ENCODE results near the gene HOXC13.
A peak's percentile ranks its signal among the peaks of the same experiment; 100 is the strongest.

Gene HOXC13

GRCh38 chr12:53980802-53981496 lies 42.3 kb downstream of the HOXC13 start:
- FAIRE-seq (peak; percentile 70), DNase-seq (ENCODE audit: insufficient read length) (no peak)
- no peak for TF ChIP-seq TAF1 (IDR thresholded peaks at IDR 0.05; ENCODE audit: borderline replicate concordance, low read depth, low read length)
- no peak for TF ChIP-seq POLR2A (IDR thresholded peaks at IDR 0.05; ENCODE audit: low read depth, low read length)
- TF ChIP-seq POLR2AphosphoS5 (IDR thresholded peaks at IDR 0.05; ENCODE audit: low read depth, low read length): no peak

GRCh38 chr12:53981634-53982565 lies 43.3 kb downstream of the HOXC13 start:
- TF ChIP-seq TAF1 (IDR thresholded peaks at IDR 0.05; ENCODE audit: borderline replicate concordance, low read depth, low read length) (no peak), POLR2AphosphoS5 (IDR thresholded peaks at IDR 0.05; ENCODE audit: low read depth, low read length) (no peak), POLR2A (IDR thresholded peaks at IDR 0.05; ENCODE audit: low read depth, low read length) (no peak)
- no peak for DNase-seq (ENCODE audit: insufficient read length)

GRCh38 chr12:53982648-53983567 lies 44.3 kb downstream of the HOXC13 start:
- DNase-seq (ENCODE audit: insufficient read length) (no peak), FAIRE-seq (no peak)
- TF ChIP-seq POLR2A (IDR thresholded peaks at IDR 0.05; ENCODE audit: low read depth, low read length) (no peak), POLR2AphosphoS5 (IDR thresholded peaks at IDR 0.05; ENCODE audit: low read depth, low read length) (no peak), TAF1 (IDR thresholded peaks at IDR 0.05; ENCODE audit: borderline replicate concordance, low read depth, low read length) (no peak)

More at GRCh38 chr12:53981634-53982565, 43.3 kb downstream of the HOXC13 start:
- FAIRE-seq: no peak

GRCh38 chr12:53983568-53983949 lies 44.9 kb downstream of the HOXC13 start:
- FAIRE-seq (no peak), DNase-seq (ENCODE audit: insufficient read length) (no peak)
- no peak for TF ChIP-seq TAF1 (IDR thresholded peaks at IDR 0.05; ENCODE audit: borderline replicate concordance, low read depth, low read length)
- no peak for TF ChIP-seq POLR2A (IDR thresholded peaks at IDR 0.05; ENCODE audit: low read depth, low read length)
- TF ChIP-seq POLR2AphosphoS5 (IDR thresholded peaks at IDR 0.05; ENCODE audit: low read depth, low read length): no peak

DNA sequence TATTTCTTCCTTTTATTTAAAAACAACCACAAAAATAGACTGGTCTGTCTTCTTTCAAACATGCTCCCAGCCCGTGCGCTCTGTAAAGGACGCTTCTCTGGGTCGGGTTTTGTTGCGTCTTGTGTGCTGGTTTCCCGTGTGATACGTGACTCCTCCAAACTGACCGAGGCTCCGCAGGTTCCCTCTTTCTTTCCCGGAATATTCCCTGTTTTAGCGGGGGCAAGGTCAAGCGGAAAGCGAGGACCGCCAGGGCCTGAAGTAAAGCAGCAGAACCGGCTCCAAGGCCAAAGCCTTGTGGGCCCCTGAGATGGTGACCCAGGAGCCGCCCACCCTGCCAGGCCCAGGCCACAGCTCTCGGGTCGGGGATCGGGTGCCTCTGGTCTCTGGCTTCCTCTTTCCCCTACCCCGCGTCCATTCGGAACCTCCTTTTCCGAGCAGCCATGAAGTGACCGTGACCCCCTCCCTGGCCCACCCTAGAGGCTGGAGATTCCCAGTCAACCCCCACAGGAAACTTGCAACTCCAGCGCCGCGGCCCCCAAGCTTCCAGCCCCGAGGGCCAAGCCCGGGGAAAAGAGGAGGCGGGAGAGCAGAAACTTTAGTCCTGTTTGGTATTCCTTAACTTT lies 45.4 kb downstream of the HOXC13 start:
- FAIRE-seq (no peak), DNase-seq (ENCODE audit: insufficient read length) (no peak)
- TF ChIP-seq TAF1 (IDR thresholded peaks at IDR 0.05; ENCODE audit: borderline replicate concordance, low read depth, low read length) (no peak), POLR2AphosphoS5 (IDR thresholded peaks at IDR 0.05; ENCODE audit: low read depth, low read length) (no peak)

DNA sequence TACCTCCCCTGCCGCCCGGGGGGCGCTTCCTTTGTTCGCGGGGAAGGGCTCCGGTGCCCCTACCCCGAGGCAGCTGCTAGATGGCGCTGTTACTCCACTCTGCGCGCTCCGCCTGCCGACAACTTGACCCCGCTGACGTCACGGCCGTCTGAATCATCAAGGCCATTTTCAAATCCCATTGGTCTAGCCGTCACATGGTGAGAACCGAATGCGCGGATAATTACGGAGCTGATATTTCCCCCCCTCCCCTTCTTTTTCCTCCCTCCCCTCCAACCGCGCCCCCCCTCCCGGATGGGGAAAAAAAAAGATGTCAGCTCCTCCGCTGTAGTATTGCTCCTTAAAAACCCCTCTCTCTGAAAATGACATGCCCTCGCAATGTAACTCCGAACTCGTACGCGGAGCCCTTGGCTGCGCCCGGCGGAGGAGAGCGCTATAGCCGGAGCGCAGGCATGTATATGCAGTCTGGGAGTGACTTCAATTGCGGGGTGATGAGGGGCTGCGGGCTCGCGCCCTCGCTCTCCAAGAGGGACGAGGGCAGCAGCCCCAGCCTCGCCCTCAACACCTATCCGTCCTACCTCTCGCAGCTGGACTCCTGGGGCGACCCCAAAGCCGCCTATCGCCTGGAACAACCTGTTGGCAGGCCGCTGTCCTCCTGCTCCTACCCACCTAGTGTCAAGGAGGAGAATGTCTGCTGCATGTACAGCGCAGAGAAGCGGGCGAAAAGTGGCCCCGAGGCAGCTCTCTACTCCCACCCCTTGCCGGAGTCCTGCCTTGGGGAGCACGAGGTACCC lies 46.5 kb downstream of the HOXC13 start, which contains the start of gene HOXC10:
TSS of gene HOXC10 (plus strand) at position 246 of the 791 bp plus-strand sequence. CDS start at position 360, 114 bp downstream.
- FAIRE-seq: peak; percentile 87
- no peak for TF ChIP-seq POLR2AphosphoS5 (IDR thresholded peaks at IDR 0.05; ENCODE audit: low read depth, low read length)
- TF ChIP-seq TAF1 (IDR thresholded peaks at IDR 0.05; ENCODE audit: borderline replicate concordance, low read depth, low read length): no peak
- TF ChIP-seq POLR2A (IDR thresholded peaks at IDR 0.05; ENCODE audit: low read depth, low read length): no peak
- peak; percentile 76 for DNase-seq (ENCODE audit: insufficient read length)

- DNase-seq (ENCODE audit: insufficient read length): no peak
- TF ChIP-seq POLR2A (IDR thresholded peaks at IDR 0.05; ENCODE audit: low read depth, low read length) (no peak), POLR2AphosphoS5 (IDR thresholded peaks at IDR 0.05; ENCODE audit: low read depth, low read length) (no peak), TAF1 (IDR thresholded peaks at IDR 0.05; ENCODE audit: borderline replicate concordance, low read depth, low read length) (no peak)
- no peak for FAIRE-seq
These were observed 47.0 kb downstream of the HOXC13 start for GRCh38 chr12:53985692-53985993.

- TF ChIP-seq POLR2AphosphoS5 (IDR thresholded peaks at IDR 0.05; ENCODE audit: low read depth, low read length) (no peak), TAF1 (IDR thresholded peaks at IDR 0.05; ENCODE audit: borderline replicate concordance, low read depth, low read length) (no peak), POLR2A (IDR thresholded peaks at IDR 0.05; ENCODE audit: low read depth, low read length) (no peak)
These were observed 47.5 kb downstream of the HOXC13 start for GRCh38 chr12:53985994-53986685.

DNA sequence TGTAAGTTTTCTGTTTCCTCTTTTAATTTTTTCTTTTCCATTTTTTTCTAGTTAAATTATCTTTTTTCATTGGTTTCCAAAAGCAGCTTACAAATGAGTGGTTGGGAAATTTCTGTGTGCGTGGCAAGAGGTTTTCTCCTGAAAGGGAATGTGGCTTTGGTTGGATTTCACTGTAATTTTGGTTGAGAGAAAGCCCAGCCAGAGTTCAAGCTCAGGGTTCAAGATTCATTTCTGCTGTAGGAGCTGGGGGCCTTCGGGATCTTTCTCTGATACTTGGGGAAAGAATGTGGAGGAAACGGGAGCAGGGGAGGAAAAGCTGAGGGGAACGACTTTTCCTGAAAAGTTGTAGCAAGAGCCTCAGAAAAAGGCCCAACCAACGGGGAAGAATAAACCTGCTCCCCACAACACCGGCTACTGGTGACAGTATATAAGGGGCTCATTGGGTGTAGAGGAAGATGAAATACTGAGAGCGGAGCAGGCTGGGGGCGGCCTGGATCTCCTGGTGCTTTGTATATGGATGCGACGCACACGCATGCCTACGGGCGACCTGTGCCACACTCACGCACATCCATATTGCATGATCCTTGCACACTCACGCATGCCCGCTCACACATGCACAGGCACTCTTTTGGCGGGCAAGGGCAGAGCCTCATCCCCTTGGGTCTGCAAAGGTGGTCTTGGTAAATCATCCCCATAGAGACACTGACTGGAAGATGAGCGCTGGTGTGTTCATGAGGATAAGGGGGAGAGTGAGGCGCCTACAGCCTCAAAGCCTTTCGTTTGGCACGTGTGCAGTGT lies 48.3 kb downstream of the HOXC13 start:
- FAIRE-seq (no peak), DNase-seq (ENCODE audit: insufficient read length) (no peak)
- TF ChIP-seq POLR2A (IDR thresholded peaks at IDR 0.05; ENCODE audit: low read depth, low read length) (no peak), POLR2AphosphoS5 (IDR thresholded peaks at IDR 0.05; ENCODE audit: low read depth, low read length) (no peak), TAF1 (IDR thresholded peaks at IDR 0.05; ENCODE audit: borderline replicate concordance, low read depth, low read length) (no peak)

More at GRCh38 chr12:53985994-53986685, 47.5 kb downstream of the HOXC13 start:
- DNase-seq (ENCODE audit: insufficient read length) (no peak), FAIRE-seq (no peak)
